SK-N-MC (cell line): Measurements from ENCODE around the gene UNC93A.
"Not testable (repeated sequence)": the region's sequence is repeated elsewhere in the genome, so short reads cannot be mapped to it uniquely, and the experiment has no call there.

Source experiments
- DNase-seq: peaks from one replicate; pipeline ENCODE4 v3.0.0-alpha.2; 2011; ENCODE audit warnings: low read depth, low spot score
- H3K27ac ChIP-seq: fragments of 200-600 bp; sonication (generic); 2 replicates; pipeline ENCODE4 v1.5.1; 2016; ENCODE audit warnings: mixed run types
- H3K36me3 ChIP-seq: fragments of 200-600 bp; sonication (generic); 2 replicates; pipeline ENCODE4 v1.6.1; 2017; ENCODE audit warnings: antibody characterized with exemption, low read length, mixed read lengths; ENCODE audit not compliant: insufficient read depth
- H3K4me3 ChIP-seq: fragments of 200-600 bp; sonication (generic); 2 replicates; pipeline ENCODE4 v1.5.1; 2016
- H3K9ac ChIP-seq: fragments of 200-600 bp; sonication (generic); 2 replicates; pipeline ENCODE4 v1.8.0; 2017; ENCODE audit warnings: mixed run types, mixed read lengths; ENCODE audit not compliant: insufficient read length
- H3K9me3 ChIP-seq: fragments of 200-600 bp; sonication (generic); 2 replicates; pipeline ENCODE4 v1.6.1; 2017; ENCODE audit warnings: low read depth, mild to moderate bottlenecking, antibody characterized with exemption, low read length, moderate library complexity, mixed read lengths
- EZH2 ChIP-seq: fragments of 200-600 bp; sonication (generic); IDR thresholded peaks from one replicate; pipeline ENCODE4 v1.6.1; 2017; ENCODE audit warnings: antibody characterized with exemption
- FOXP2 ChIP-seq: optimal IDR thresholded peaks from 2 replicates; pipeline ENCODE3; 2011; ENCODE audit warnings: mild to moderate bottlenecking, moderate library complexity; ENCODE audit not compliant: insufficient read depth; ENCODE audit errors: extremely low read length, control extremely low read depth
- POLR2AphosphoS5 ChIP-seq: IDR thresholded peaks from 2 replicates; pipeline ENCODE4 v1.6.1; 2012; ENCODE audit warnings: mild to moderate bottlenecking, low read depth, low read length, borderline replicate concordance

UNC93A gene

DNA sequence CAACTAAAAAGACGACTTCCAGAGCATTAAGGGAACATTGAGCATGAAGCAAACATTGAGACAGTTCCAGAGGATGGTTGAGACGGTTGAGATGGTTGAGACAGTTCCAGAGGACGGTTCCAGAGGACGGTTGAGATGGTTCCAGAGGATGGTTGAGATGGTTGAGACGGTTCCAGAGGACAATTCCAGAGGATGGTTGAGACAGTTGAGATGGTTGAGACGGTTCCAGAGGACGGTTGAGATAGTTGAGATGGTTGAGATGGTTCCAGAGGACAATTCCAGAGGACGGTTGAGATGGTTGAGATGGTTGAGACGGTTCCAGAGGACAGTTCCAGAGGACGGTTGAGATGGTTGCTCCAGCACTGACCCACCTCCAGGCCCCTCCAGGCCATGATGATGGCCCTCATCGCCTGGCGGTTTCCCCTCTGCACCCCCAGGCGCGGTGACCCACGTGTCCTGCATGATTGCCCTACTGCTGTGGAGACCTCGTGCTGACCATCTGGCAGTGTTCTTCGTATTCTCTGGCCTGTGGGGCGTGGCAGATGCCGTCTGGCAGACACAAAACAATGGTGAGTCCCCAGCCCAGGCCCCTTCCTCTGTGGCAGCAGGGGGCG, 16.3 kb downstream of the UNC93A start:
- Histone ChIP-seq H3K36me3 (no peaks in the 10 kb centered on the region), H3K27ac (no peak overlapping the region), H3K9ac (no peak overlapping the region), H3K4me3 (no peak overlapping the region), H3K9me3 (no peaks in the 10 kb centered on the region)
- no peak for DNase-seq
- no peak for TF ChIP-seq FOXP2
- no peak for TF ChIP-seq POLR2AphosphoS5
- no peak for TF ChIP-seq EZH2

- H3K36me3 ChIP-seq = no peaks in the 10 kb centered on the region
- no peak overlapping the region for H3K27ac ChIP-seq
- H3K9me3 ChIP-seq = no peaks in the 10 kb centered on the region
- H3K9ac ChIP-seq = no peak overlapping the region
- DNase-seq = no peak
- H3K4me3 ChIP-seq = no peak overlapping the region
- TF ChIP-seq EZH2 = no peak
- no peak for TF ChIP-seq FOXP2
- no peak for TF ChIP-seq POLR2AphosphoS5
Measured at GRCh38 chr6:167308207-167308606, 17.1 kb downstream of the UNC93A start.

GRCh38 chr6:167309355-167310192, 18.5 kb downstream of the UNC93A start:
- H3K36me3 ChIP-seq, H3K27ac ChIP-seq, DNase-seq, H3K9me3 ChIP-seq, H3K4me3 ChIP-seq, H3K9ac ChIP-seq: not testable (repeated sequence)

GRCh38 chr6:167311286-167311685, 20.2 kb downstream of the UNC93A start:
- Histone ChIP-seq H3K27ac (no peak overlapping the region), H3K9me3 (no peaks in the 10 kb centered on the region), H3K9ac (no peak overlapping the region), H3K36me3 (no peaks in the 10 kb centered on the region), H3K4me3 (no peak overlapping the region)
- no peak for DNase-seq
- TF ChIP-seq EZH2 = no peak
- no peak for TF ChIP-seq POLR2AphosphoS5
- no peak for TF ChIP-seq FOXP2

DNA sequence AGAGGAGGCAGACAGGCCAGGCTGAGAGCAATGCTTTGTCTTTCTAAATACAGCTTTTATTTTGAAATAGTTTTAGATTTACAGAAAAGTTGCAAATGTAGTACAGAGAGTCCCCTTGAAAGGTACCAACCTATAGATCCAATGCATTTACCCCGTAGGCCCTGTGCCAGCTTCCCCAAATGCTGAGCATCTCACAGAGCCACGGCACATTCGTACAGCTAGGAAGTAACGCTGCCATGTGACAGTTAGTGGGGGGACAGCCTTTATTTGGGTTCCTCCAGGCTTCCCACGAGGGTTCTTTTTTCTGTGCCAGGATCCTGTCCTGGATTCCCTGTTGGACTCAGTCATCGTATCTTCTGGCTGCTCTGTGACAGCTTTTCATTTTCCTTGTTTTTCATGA, 20.6 kb downstream of the UNC93A start:
- not testable (repeated sequence) for H3K27ac ChIP-seq, H3K4me3 ChIP-seq, H3K9me3 ChIP-seq, H3K9ac ChIP-seq, DNase-seq, H3K36me3 ChIP-seq

DNA sequence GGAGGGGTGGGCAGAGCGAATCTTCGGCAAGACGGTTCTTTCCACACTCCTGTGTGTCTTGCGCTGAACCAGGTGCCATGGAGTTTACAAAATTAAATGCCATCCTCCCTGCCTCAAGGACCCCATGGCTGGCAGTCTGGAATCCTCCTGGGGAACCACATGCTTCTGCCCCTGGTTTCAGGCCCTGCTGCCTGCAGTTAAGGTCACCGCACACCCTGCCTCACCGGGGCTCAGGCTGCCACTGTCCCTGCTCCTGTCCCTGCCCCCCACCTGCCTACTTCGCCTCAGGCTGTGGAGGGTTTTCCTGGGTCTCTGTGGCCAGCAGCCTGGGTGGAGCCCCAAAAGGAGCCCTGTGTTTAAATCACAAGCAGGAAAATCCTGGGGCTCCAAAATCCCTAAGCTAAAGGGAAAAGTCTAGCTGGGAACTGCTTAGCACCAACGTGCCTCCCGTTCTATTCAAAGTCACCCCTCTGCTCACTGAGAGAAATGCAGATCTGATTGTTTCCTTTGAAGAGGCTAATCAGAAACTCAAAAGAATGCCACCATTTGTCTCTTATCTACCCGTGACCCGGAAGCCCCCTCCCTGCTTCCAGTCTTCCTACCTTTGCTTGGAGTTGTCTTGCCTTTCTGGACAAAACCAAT, 23.2 kb downstream of the UNC93A start:
- Histone ChIP-seq H3K9me3 (no peaks in the 10 kb centered on the region), H3K9ac (no peak overlapping the region), H3K27ac (no peak overlapping the region), H3K4me3 (no peak overlapping the region), H3K36me3 (no peaks in the 10 kb centered on the region)
- TF ChIP-seq EZH2 = no peak
- no peak for TF ChIP-seq POLR2AphosphoS5
- no peak for TF ChIP-seq FOXP2
- no peak for DNase-seq

DNA sequence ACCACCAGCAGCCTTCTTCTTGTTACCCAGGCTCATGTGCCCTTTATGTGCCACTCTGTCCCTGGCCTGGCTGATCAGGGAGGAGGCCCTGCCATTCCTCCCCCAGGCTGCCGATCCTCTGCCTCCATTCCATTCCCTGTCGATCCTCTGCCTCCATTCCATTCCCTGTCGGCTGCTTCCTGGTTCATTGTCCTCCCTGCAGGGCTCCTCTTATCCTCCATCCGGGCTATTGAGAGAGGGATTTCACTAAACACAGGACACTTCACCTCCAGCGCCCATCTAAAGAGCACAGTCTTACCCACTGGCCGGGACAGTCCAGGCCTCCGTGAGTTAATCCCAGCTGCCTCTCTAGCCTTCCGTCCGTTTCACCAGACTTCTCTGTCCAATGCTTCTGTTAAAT, 26.1 kb downstream of the UNC93A start:
- TF ChIP-seq POLR2AphosphoS5 (no peak), FOXP2 (no peak), EZH2 (no peak)

GRCh38 chr6:167318354-167318753, 27.2 kb downstream of the UNC93A start:
- not testable (repeated sequence) for H3K4me3 ChIP-seq, H3K9ac ChIP-seq, DNase-seq, H3K36me3 ChIP-seq, H3K27ac ChIP-seq, H3K9me3 ChIP-seq

More for the DNA sequence above, 26.1 kb downstream of the UNC93A start:
- Histone ChIP-seq H3K4me3 (no peak overlapping the region), H3K27ac (no peak overlapping the region), H3K9me3 (no peaks in the 10 kb centered on the region), H3K9ac (no peak overlapping the region), H3K36me3 (no peaks in the 10 kb centered on the region)
- DNase-seq = no peak

- not testable (repeated sequence) for H3K36me3 ChIP-seq, H3K4me3 ChIP-seq, H3K9me3 ChIP-seq, H3K27ac ChIP-seq, DNase-seq, H3K9ac ChIP-seq
Measured at GRCh38 chr6:167318856-167319255, 27.7 kb downstream of the UNC93A start.

DNA sequence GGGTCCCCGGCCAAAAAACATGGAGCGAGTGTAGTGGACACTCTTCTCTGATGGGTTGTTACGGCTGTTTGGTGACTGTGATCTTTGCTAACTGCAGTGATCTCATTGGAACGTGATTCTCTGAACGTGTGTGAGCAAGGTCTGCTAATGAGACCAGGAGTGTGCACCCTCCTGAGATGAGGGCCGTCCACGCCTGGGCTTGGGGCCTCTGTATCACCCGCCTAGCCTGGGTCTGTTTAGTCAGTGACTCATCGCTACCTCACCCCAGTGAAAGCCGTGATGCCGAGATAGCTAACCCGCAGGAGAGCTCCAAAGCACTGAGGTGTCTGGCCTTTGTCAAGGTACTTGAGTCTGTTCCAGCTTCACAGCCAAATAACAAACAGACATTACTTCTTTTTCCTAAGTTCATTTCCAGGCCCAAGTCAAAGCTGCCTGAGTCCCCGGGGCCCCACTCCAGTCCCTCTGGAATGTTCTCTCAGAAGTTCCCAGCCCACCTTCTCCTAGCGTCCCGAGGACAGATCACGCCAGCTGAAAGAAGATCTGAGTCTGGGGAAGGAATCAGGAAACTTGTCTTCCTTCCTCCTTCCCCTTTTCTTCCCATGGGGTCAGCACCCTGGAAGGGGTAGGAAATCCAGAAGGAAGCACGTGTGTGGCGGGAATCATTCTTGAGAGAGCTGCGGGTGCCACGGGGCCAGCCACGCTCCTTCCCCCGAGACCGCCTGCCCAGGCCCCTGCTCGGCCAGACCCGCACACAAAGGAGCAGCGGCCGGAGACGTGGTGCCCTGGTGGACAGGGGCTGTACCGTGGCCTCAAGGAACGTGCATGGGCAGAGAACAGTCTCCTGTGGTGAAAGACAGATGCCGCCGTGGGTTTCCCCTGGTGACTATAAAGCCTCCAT, 29.0 kb downstream of the UNC93A start:
- H3K9ac ChIP-seq, H3K27ac ChIP-seq, H3K4me3 ChIP-seq, H3K36me3 ChIP-seq, DNase-seq, H3K9me3 ChIP-seq: not testable (repeated sequence)

- H3K27ac ChIP-seq, H3K9ac ChIP-seq, H3K36me3 ChIP-seq, DNase-seq, H3K9me3 ChIP-seq, H3K4me3 ChIP-seq: not testable (repeated sequence)
Measured at GRCh38 chr6:167320754-167321056, 29.6 kb downstream of the UNC93A start.

DNA sequence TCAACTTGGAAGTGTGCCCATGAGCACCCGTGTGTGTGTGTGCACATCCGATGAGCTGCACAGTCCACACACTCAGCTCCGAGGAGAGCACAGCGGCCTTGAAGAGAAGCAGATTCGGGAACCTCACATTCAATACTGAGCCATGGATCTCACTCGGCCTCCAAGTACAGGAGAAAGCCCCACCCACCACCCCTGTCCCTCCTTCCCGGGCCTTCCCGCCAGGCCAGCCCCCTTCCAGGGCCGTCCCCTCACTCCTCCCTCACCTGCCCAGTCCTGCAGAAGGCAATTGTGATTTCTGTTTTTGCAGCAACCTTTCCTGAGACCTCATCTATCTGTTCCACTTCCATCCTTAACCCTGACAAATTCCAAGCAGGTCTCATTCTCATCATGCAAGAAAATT, 30.1 kb downstream of the UNC93A start:
- not testable (repeated sequence) for H3K36me3 ChIP-seq, H3K9ac ChIP-seq, H3K9me3 ChIP-seq, DNase-seq, H3K4me3 ChIP-seq, H3K27ac ChIP-seq
